Measurements from ENCODE around the gene CLUH.
A peak's percentile ranks its signal among the peaks of the same experiment; 100 is the strongest.

Gene CLUH

DNA sequence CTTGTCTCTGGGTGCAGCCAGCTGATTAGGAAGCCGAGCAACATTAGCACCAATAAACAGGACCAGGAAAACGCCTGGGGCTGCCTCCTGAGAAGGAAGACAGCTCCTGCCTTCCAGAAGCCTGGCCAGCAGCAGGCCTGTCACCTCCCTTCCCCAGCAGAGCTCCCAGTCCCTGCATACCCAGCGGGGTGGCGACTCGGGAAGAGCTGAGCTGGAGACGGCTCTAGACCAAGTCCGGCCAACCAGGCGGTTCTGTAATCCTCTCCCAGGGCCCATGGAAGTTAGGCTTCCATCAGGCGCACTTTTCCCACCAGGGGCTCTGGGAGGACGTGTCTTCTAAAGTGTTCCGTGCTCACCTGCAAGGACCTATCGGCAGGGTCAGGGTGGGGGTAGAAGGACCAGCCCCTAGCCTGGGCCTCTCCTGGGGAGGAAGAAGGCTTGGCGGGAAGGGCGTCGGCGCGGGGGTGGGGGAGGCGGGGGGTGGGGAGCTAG is 12.0 kb upstream of the CLUH start:
- no peak for DNase-seq (ENCODE audit: low spot score)
- CTCF ChIA-PET = interaction anchor here (0.6 kb wide), 2 partner anchors 51 to 233 kb away, joined by 4 to 6 read pairs; no protein-coding TSS in a partner anchor
- TF ChIP-seq, protein P1, sequence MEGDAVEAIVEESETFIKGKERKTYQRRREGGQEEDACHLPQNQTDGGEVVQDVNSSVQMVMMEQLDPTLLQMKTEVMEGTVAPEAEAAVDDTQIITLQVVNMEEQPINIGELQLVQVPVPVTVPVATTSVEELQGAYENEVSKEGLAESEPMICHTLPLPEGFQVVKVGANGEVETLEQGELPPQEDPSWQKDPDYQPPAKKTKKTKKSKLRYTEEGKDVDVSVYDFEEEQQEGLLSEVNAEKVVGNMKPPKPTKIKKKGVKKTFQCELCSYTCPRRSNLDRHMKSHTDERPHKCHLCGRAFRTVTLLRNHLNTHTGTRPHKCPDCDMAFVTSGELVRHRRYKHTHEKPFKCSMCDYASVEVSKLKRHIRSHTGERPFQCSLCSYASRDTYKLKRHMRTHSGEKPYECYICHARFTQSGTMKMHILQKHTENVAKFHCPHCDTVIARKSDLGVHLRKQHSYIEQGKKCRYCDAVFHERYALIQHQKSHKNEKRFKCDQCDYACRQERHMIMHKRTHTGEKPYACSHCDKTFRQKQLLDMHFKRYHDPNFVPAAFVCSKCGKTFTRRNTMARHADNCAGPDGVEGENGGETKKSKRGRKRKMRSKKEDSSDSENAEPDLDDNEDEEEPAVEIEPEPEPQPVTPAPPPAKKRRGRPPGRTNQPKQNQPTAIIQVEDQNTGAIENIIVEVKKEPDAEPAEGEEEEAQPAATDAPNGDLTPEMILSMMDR (conservative IDR thresholded peaks at IDR 0.05; ENCODE audit: low read depth) = no peak
- POLR2A ChIA-PET (ENCODE audit: low non-redundant PET) = no interaction called here
- no peak overlapping the region for H3K27ac ChIP-seq

DNA sequence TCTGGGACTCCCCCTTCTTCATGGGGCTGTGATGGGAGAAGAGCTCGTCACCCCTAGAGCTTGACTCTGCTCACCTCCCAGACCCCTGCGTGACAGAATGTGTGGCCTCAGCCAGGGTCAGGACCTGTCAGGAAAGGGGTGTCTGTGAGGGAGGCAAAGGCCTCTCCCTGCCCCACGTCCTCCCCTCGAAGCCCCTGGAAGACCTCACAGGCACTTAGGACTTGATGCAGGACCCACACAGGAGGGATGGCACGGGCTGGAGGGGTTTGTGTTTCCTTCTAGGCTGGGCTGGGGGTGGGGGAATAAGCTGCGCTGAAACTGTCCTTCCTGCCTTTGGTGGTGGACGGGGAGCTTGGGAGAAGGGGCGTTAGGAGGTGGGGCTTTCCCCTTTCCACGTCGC is 11.0 kb upstream of the CLUH start:
- TF ChIP-seq, protein P1 (conservative IDR thresholded peaks at IDR 0.05; ENCODE audit: low read depth) = no peak
- ChIA-PET POLR2A (ENCODE audit: low non-redundant PET) (no interaction called here), CTCF (interaction anchor here (0.7 kb wide), 1 partner anchor 664 kb away, joined by 3 read pairs; no protein-coding TSS in a partner anchor)
- no peak overlapping the region for H3K27ac ChIP-seq
- DNase-seq (ENCODE audit: low spot score) = no peak

DNA sequence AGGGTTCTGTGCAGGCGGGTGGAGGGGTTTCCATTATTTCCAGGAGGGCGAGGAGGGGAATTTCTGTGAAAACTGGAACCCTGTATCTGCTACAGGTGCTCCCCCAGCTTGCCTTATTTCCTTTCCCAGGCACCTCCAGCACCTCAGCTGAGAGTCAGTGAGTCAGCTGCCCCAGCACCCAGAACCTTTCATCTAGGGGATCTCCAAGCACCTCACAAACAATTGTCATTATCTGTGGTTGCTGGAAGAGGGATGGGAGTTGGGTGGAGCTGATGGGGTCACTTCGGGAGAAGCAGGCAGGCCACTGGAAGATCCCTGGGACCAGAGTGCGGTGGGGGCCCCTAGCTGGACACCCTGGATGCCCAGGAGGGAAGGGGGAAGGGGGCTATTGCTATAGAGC is 10.0 kb upstream of the CLUH start:
- TF ChIP-seq, protein P1 (conservative IDR thresholded peaks at IDR 0.05; ENCODE audit: low read depth) = no peak
- POLR2A ChIA-PET (ENCODE audit: low non-redundant PET) = no interaction called here
- CTCF ChIA-PET = interaction anchor here (0.6 kb wide), 1 partner anchor 115 kb away, joined by 3 read pairs; no protein-coding TSS in a partner anchor
- DNase-seq (ENCODE audit: low spot score) = no peak
- no peak overlapping the region for H3K27ac ChIP-seq

DNA sequence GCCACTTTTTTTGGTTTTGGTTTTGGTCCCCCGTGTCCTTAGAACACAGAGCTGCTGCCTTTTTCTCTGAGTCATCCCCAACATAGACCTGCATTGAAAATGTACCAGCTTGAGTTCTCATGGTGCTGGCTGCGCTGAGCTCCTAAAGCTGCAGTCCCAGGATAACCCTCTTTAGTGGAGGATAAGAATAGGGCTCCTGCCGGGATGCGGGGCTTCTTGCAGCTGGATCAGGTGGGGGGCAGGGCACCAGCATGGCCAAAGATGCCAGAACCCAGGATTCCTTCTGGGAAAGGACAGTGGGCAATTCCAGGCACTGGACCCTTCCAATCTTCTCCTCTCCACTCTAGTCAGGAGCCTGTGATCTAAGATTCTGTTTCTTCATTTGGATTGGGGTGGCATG is 8.3 kb upstream of the CLUH start:
- CTCF ChIA-PET = no interaction called here
- no peak for DNase-seq (ENCODE audit: low spot score)
- POLR2A ChIA-PET (ENCODE audit: low non-redundant PET) = no interaction called here
- TF ChIP-seq, protein P1 (conservative IDR thresholded peaks at IDR 0.05; ENCODE audit: low read depth) = no peak
- no peak overlapping the region for H3K27ac ChIP-seq

DNA sequence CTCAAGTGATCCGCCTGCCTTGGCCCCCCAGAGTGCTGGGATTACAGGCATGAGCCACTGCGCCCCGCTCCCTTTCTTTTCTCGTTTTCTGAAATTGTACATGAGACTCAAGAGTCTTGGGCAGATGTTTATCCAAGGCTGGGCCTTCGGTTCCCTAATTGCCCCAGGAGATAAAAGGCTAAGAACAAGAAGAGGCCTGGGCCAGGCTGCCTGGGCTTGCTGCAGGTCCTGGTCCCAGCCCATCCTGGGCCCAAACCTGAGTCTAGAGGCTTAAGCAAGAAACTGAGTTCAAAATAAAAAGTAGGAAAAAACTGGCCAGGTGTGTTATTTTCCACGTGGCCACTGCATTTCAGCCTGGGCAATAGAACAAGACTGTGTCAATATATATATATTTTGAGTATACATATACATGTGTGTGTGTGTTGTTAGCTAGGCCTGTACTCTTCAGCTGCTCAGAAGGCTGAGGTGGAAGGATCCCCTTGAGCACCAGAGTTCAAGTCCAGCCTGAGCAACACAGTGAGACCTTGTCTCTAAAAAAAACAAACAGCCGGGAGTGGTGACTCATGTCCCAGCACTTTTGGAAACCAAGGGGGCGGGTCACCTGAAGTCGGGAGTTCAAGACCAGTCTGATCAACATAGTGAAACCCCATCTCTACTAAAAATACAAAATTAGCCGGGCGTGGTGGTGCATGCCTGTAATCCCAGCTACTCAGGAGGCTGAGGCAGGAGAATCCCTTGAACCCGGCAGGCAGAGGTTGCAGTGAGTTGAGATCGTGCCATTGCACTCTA is 6.8 kb upstream of the CLUH start:
- TF ChIP-seq, protein P1 (conservative IDR thresholded peaks at IDR 0.05; ENCODE audit: low read depth) = no peak
- ChIA-PET POLR2A (ENCODE audit: low non-redundant PET) (no interaction called here), CTCF (interaction anchor here (0.7 kb wide), 1 partner anchor 18 kb away, joined by 7 read pairs; no protein-coding TSS in a partner anchor)
- no peak for DNase-seq (ENCODE audit: low spot score)
- H3K27ac ChIP-seq = peak overlapping the region; percentile 68

DNA sequence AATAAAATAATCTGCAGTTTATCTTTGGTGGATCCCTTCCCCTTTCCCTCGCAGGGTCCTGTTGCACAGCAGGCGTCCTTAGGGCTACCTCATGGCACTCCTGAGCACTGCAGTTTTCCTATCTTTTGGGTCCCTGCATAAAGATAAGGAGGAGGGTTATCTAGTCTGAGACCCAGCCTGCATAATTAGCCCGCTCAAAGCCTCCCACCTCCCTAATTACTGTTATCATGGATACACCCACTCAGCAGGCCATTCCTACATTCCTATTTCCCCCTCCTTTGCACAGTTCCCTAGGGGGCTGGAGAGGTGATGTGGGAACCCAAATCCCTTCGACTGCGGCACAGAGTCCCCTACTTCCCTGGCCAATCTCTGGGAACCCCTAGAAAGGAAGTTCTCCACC is 5.1 kb upstream of the CLUH start:
- H3K27ac ChIP-seq = no peak overlapping the region; the same call in 1 of the 2 replicates
- ChIA-PET CTCF (no interaction called here), POLR2A (ENCODE audit: low non-redundant PET) (no interaction called here)
- no peak for DNase-seq (ENCODE audit: low spot score)
- TF ChIP-seq, protein P1 (conservative IDR thresholded peaks at IDR 0.05; ENCODE audit: low read depth) = no peak
